GM18909 (cell line): ENCODE data around the gene GNG11.
"Not testable (repeated sequence)": the region's sequence is repeated elsewhere in the genome, so short reads cannot be mapped to it uniquely, and the experiment has no call there.

Experiments
- ATAC-seq: cut with Tn5 transposase; IDR thresholded peaks from one replicate; pipeline ENCODE4 v1.9.1; 2021; ENCODE audit warnings: mild to moderate bottlenecking; ENCODE audit not compliant: unreplicated experiment, poor library complexity

Gene GNG11

DNA sequence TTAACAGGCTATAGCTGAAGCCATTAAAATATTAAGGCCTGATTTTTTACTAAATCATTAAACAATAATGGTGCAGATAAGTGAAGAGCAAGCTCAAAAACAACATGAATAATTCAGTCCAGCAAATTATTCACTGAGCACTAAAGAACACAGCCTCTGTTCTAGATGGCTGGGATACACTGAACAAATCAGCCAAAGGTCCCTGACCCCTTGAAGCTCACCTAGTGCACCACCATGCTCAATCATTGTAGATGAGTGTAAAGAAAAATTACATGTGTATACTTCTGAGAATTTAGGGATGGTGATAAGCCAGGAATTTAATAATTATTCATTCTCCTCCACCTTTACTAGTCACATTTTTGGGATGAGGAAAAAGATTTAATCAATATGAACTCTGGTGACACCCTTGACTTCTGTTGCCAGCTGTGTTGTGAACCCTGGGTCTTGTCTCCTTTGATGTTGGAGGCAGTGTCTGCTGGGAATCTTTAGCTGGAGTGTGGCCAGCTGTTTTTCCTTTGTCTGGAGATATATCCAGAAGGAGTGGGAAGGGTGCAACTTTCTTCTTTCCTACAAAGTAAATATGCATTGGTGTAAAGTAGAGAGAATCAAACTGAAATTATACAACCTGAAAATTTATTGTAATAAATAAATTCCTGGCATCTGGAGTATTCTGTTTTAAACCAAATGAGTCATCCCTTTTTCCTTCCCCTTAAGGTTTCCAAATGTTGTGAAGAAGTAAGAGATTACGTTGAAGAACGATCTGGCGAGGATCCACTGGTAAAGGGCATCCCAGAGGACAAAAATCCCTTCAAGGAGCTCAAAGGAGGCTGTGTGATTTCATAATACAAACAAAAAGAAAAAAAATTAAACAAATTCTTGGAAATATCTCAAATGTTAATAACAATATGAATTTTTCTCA is 11.2 kb upstream of the GNG11 start:
- ATAC-seq, result no peak

DNA sequence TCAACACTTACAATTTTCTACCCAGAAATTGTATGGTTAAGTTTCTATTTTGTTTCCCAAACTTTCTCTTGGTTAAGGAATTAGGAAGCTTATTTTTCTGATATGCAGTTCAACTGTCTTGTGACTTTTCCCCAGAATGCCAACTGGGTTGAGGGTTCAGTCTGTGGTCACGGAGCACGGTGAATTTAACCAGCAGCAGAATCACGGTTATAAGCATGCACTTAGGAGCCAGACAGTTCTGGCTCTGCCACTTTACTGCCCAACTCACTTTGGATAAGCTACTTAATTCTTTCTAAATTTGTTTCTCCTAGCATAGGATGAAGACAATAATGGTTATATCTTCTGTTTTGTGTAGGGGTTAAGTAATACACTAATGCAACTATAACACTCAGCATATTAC is 10.3 kb upstream of the GNG11 start:
- ATAC-seq, result not testable (repeated sequence)

DNA sequence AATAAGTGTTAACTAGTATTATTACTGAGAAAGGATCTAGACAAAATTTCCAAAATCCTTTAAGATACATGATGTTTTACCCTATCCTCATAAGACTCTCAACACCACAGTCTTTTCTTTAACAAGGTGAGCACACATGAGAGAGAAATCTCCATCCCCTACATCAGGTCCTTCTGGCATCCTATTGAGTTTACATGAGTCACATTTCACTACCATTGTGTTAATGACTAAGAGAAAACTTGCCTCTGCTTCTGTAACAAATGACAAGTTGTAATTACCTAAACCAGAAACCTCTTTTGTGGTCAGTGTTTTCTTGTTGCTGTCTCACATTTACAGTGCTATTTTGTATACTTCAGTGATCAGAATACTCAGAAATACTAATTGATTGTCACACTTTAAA is 9.9 kb upstream of the GNG11 start:
- ATAC-seq, result not testable (repeated sequence)

DNA sequence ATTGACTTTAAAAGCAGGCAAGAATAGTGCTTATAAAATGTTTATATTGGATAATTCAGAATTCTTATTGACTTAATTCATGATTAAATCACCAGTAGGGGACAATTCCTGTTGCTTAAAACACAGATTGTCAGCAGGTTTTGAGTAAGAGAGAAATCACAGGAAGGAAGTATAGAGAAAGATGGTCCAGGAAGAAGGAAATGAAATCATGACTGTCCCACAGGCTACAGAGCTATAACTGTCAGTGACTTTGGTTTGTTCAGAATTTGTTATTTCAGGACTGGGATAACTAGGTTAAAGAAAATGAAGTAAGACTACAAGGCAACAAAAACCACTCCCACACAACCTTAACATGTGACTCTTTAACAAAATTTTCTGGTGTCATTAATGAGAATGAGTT is 8.3 kb upstream of the GNG11 start:
- ATAC-seq, result no peak

DNA sequence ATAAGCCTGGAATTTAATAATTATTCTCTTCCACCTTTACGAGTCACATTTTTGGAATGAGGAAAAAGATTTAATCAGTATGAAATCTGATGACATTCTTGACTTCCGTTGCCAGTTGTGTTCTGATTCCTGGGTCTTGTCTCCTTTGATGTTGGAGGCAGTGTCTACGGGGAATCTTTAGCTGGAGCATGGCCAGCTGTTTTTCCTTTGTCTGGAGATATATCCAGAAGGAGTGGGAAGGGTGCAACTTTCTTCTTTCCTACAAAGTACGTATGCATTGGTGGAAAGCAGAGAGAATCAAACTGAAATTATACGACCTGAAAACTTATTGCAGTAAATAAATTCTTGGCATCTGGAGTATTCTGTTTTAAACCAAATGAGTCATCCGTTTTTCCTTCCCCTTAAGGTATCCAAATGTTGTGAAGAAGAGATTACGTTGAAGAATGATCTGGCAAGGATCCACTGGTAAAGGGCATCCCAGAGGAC is 6.9 kb upstream of the GNG11 start:
- ATAC-seq, result no peak

DNA sequence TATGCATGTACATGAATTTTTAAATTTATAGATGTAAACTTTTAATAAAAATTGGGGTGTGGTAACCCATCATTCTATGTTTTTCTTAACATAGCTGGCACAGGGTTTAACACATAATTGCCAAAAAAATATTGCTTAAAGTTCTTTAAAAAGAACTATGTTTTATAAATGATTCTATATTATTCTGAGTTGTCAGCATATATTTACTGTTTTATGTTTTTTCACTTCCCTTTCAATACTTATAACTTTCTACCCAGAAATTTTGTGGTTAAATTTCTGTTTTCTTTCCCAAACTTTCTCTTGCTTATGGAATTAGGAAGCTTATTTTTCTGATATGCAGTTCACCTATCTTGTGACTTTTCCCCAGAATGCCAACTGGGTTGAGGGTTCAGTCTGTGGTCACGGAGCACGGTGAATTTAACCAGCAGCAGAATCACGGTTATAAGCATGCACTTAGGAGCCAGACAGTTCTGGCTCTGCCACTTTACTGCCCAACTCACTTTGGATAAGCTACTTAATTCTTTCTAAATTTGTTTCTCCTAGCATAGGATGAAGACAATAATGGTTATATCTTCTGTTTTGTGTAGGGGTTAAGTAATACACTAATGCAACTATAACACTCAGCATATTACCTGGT is 6.2 kb upstream of the GNG11 start:
- not testable (repeated sequence) for ATAC-seq

DNA sequence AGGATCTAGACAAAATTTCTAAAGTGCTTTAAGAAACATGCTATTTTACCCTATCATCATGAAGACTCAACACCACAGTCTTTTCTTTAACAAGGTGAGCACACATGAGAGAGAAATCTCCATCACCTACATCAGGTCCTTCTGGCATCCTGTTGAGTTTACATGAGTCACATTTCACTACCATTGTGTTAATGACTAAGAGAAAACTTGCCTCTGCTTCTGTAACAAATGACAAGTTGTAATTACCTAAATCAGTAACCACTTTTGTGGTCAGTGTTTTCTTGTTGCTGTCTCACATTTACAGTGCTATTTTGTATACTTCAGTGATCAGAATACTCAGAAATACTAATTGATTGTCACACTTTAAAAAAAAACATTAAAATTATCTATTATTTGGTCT is 5.6 kb upstream of the GNG11 start:
- not testable (repeated sequence) for ATAC-seq

DNA sequence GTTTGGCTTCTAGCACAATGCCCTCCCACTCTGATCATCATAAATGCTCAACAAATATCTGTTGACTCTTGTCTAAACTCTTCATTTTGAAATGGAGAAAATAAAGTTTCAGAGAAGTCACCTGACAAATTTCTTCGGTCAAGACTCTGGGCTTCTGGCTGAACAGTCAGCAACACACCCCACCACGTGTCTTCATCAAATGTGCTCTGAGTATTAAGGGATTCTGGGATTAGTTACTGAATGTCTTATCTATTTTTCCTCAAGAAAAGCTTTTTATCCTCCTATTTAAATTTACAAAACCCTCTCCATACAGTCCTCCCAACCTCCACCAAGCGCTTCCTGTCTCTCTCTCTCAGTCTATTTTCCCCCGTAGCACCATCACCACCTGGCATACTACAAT is 5.2 kb upstream of the GNG11 start:
- ATAC-seq, result not testable (repeated sequence)

DNA sequence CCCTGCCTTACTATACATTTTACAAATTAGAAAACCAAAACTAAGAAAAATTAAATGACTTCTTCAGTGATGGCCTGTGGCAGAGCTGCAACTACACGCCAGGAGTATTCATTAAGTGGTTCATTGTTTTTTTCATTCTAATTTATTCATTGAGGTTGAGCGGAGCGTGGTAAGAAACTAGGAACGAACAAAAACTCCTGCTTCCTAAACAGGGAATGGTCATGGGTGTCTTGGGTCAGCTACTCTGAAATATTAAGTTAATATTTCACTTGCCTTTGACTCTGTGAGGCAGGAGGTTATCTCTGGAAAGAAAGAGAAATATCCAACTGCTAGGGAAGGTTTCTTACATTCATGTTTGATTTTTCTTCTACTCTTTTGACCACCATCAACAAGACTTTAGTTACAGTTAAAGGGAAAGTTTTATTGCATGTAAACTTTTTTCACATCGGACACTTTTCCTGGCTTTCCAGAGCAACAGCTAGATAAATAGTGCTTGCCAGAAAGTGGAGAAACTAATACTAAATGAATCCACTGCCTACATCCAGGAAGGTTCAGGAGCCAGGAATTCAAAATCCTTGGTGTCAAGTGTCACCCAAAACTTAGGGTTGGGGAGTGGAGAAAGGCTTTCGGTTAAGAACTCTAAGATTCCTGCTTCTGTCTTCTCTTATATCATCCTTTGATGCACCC is 896 bp upstream of the GNG11 start:
- no peak for ATAC-seq

DNA sequence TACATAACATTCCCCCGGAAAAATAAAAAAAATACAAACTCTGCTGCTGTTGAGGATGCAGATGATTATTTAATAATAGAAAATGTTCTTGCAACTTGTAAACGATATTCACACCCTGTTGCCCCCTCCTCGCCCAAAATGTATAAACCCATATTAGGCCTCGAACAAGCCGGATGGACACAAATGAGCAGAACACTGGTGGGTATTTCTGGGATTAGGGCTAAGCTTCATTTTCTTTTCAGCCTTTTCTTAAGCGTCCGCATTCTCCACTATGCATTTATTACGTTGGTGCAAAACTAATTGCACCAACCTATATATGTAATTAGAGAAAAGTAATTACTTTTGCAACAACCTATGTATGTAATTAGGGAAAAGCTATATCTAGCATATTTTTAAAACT is 349 bp upstream of the GNG11 start:
- no peak for ATAC-seq

DNA sequence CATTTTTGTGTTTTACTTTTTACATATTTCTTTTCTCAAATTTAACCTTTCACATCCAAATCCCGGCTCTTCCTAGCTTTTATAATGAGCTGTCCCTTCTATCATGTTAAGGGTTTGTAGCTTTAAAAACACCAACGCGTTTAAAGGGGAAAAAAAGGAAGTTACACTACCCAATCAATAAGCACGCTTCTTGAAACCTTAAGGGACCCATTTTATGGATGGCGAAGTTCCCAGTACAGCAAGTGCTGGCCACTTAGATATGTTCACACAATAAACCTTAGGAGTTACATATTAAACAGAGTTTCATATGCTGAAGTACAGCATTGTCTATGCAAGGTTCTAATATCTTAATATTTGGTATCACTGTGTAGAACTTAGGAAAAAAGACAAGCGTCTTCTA is 1.8 kb downstream of the GNG11 start:
- ATAC-seq, result no peak

DNA sequence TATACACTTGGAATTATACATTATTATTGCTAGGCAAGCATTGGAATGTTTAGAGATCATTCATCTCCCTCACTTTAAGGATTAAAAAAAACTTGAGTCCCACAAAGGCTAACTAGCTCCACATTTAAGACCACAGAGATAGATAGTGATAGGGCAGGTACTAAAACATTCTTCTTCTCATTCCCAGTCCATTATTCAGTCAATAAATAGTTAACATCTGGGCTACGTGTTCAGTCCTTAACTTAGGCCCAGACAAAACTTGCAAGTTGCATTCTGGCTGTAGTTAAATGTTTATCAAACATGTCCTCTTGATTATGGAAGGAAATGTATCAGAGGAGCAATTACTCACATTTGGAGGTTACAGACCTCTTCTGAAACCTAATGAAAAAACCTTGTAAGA is 2.4 kb downstream of the GNG11 start:
- no peak for ATAC-seq

DNA sequence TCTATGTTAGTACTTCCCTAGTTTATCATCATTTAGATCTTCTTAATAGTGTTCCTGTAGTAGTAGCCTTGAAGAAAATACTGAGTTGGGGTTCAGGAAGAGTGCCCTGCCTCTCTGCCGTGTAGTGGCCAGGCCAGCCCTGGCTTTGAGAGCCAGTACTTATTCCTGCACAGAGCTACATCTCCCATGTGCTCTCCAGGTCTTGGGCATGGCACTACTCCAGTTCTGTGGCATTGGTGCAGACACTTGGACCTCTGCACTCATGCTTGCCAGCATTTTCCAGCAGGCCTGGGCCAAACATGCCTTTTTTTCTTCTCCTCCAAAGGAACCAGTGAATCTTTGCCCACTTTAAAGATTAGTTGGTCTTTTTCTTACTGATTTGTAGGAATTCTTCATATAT is 5.3 kb downstream of the GNG11 start:
- no peak for ATAC-seq

DNA sequence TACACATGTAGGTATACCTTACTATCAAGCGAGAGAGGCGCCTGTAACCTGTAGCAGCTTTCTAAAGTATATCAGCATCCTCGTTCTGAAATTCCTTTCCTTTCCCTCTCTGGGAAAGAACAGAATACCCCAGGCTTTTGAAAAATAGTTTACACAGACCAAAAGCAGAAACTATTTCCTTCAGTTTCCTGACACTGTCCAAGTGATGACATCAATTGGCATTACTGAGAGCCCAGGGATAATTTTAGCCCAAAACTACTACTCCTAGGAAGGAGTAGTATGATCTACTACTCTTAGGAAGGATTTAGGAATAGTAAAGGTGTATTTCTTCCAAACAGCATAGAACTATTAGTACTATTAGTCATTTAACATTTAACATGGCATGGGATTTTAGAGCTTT is 6.0 kb downstream of the GNG11 start:
- ATAC-seq, result no peak

DNA sequence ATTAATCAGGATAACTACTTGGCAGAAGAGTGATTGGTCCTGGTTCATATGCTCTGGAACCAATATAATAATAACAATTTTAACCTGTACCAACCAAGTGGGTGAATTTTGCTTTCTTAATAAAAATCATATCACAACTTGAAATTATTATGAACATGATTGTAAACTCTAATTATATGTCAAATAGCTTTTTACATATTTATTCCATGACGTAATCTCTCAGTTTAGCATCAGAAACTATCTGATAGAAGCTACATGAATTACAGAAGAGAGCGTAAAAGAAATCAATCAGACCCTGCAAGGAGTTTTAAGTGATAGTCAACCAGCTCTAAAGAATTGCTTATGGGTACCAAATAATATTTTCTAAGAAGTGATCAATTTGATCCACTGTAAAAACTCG is 10.1 kb downstream of the GNG11 start:
- ATAC-seq, result no peak

DNA sequence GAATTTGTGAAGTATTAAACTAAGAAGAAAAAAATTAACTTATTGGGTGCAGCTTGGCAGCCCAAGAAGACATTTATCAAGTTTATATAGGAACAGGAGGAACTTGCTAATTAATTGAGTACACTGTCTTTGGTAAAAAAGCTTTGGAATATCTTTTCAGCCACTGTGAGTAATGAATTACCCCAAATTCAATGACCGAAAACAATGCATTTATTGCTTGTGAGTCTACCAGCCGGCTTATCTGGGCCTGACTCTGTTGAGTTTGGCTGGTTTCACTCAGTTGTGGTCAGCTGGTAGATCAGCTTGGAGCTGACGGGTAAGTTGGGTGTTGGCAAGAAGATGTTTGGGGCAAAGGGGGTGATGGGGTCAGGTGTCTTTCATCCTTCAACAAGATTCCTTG is 11.6 kb downstream of the GNG11 start:
- ATAC-seq, result no peak

DNA sequence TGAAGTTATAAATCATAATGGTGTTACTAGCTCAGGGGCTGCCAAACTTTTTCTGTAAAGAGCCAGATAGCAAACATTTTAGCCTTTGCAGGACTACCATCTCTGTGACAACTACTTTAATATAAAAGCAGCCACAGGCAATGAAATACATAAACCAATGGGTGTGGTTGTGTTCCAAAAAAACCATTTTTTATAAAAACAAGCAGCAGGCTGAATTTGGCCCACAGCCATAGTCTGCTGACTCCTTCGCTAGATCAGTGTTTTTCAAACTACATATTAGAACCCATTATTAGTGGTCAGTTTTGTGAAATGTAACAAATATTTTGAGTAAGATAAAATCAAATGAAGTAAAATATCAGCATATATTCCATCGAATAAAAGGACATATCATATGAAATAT is 13.6 kb downstream of the GNG11 start:
- ATAC-seq, result no peak

DNA sequence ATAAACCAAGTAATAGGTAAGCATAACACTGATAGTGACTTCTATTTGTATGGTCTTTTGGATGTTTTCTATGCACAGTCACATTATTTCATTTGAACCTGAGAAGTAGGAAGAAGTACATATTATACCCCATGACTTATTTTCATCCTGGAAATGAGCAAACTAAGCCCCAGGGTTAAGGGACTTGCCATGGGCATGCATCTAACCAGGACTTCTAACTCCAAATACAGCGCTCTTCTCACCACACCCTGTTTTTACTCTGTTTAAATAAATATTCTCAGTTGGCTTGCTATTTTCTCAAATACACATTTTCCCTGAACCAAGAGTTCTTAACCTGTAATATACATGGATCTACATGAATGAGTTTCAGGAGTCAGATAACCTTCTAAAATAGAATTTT is 16.3 kb downstream of the GNG11 start:
- no peak for ATAC-seq

DNA sequence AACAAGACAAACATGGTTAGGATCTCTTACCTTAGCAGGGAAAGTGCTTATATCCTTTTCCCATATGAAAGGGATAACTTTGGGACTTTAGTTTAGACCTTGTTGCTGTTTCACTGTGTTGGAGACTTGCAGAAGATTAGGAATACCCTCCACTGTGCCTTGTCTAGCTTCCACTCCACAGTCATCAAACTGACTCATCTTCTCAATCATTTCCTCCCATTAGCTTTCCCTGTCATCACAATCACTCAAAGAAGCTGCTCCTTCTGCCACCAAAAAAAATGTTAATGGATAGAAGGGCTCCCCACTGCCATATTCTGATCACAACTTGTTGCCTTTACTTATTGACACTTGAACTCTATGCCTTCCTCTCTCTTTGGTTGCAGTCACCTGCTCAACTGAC is 16.8 kb downstream of the GNG11 start:
- ATAC-seq, result no peak

DNA sequence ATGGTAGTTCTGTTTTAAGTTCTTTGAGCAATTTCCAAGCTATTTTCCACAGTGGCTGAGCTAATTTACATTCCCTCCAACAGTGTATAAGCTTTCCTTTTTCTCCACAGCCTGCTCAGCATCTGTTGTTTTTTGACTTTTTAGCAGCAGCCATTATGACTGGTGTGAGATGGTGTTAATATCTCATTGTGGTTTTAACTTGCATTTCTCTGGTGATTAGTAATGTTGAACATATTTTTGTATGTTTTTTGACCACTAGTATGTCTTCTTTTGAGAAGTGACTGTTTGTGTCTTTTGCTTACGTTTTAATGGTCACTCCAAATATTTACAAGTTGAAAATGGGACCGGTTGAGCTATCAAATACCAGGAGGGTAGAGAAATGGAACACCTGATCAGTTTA is 20.4 kb downstream of the GNG11 start:
- ATAC-seq, result no peak
